Gastroesophageal sphincter (tissue), 3 donors: Measurements from ENCODE around the gene DNASE1.

Experiments
- CTCF ChIP-seq, 4 experiments: fragments of 200-600 bp in 2 of 4; fragments of 450-650 bp in 2 of 4; sonication (generic) in 1 of 4; IDR thresholded peaks; one replicate each; pipeline ENCODE4 v1.5.1; 2017 to 2019; ENCODE audit warnings: antibody characterized with exemption in 4 of 4, mild to moderate bottlenecking in 2 of 4, moderate library complexity in 2 of 4
- POLR2A ChIP-seq, 2 donors: fragments of 450-650 bp; IDR thresholded peaks; one replicate each; pipeline ENCODE4 v1.6.1; 2017; ENCODE audit warnings: antibody characterized with exemption in 2 of 2, mild to moderate bottlenecking in 2 of 2, moderate library complexity in 1 of 2
- POLR2AphosphoS5 ChIP-seq: sonication (generic); formaldehyde crosslinking; IDR thresholded peaks from one replicate; pipeline ENCODE4 v1.6.1; 2017; ENCODE audit warnings: antibody characterized with exemption

GRCh38 chr16:3640632-3641501 lies 13.6 kb upstream of the DNASE1 start:
- TF ChIP-seq CTCF (IDR thresholded peaks at IDR 0.05), result no peak
- TF ChIP-seq POLR2A (IDR thresholded peaks at IDR 0.05), result no peak
- TF ChIP-seq POLR2AphosphoS5, result no peak
